Midbrain (tissue), 1 donor: Measurements from ENCODE around the gene SRP14.
"Not testable (repeated sequence)": the region's sequence is repeated elsewhere in the genome, so short reads cannot be mapped to it uniquely, and the experiment has no call there.

Experiments used
- DNase-seq: peaks from one replicate; lab custom pipeline; 2025; lab: John Stamatoyannopoulos, UW

Gene SRP14

GRCh38 chr15:40029979-40030893, 8.7 kb downstream of the SRP14 start:
- DNase-seq = no peak

GRCh38 chr15:40028853-40029252, 10.1 kb downstream of the SRP14 start:
- DNase-seq = peak; percentile 25

GRCh38 chr15:40028193-40028592, 10.8 kb downstream of the SRP14 start:
- no peak for DNase-seq

- no peak for DNase-seq
Measured at GRCh38 chr15:40016224-40016865, 22.6 kb downstream of the SRP14 start.

GRCh38 chr15:40014390-40014789, 24.6 kb downstream of the SRP14 start:
- DNase-seq = no peak

GRCh38 chr15:40013372-40013771, 25.6 kb downstream of the SRP14 start:
- not testable (repeated sequence) for DNase-seq

- DNase-seq = no peak
Measured at GRCh38 chr15:40011303-40011702, 27.7 kb downstream of the SRP14 start.

GRCh38 chr15:40010686-40011085, 28.3 kb downstream of the SRP14 start:
- DNase-seq = peak; percentile 29

GRCh38 chr15:40008061-40008765, 30.8 kb downstream of the SRP14 start:
- no peak for DNase-seq

GRCh38 chr15:40006646-40007045, 32.3 kb downstream of the SRP14 start:
- DNase-seq = no peak

- no peak for DNase-seq
Measured at GRCh38 chr15:40006003-40006402, 33.0 kb downstream of the SRP14 start.

- no peak for DNase-seq
Measured at GRCh38 chr15:40003116-40003916, 35.7 kb downstream of the SRP14 start.

- no peak for DNase-seq
Measured at GRCh38 chr15:40002295-40002694, 36.7 kb downstream of the SRP14 start.

- DNase-seq = no peak
Measured at GRCh38 chr15:39999538-40000200, 39.3 kb downstream of the SRP14 start.

GRCh38 chr15:39998511-39999077, 40.4 kb downstream of the SRP14 start:
- no peak for DNase-seq

GRCh38 chr15:39997639-39998038, 41.3 kb downstream of the SRP14 start:
- DNase-seq = no peak

- DNase-seq = no peak
Measured at GRCh38 chr15:39997031-39997430, 42.0 kb downstream of the SRP14 start.

- not testable (repeated sequence) for DNase-seq
Measured at GRCh38 chr15:39996228-39996627, 42.8 kb downstream of the SRP14 start.

GRCh38 chr15:39992953-39993352, 46.0 kb downstream of the SRP14 start:
- not testable (repeated sequence) for DNase-seq

- no peak for DNase-seq
Measured at GRCh38 chr15:39990706-39991105, 48.3 kb downstream of the SRP14 start.

GRCh38 chr15:39987821-39988220, 51.2 kb downstream of the SRP14 start:
- no peak for DNase-seq
